ENCODE results near the gene RHBDL3.

DNA sequence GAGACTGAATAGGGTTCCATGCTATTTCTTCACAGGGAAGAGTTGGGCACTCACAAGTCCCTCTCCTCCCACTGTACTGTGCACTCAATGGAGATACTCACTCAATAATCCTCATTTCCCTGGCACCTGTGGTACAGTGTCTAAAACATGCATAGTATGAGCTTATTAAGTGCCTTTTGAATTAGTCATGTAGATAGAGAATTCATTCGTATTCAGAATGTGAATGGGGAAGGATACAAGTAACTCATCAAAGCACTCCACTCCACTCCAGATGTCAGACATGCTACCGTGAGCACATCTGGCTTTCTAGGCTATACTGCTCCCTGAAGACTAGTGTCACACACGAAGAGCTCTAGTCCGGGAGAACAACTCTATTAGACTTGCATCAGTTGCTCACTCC, 70.1 kb downstream of the RHBDL3 start:
- TF ChIP-seq EZH2 (IDR thresholded peaks at IDR 0.05; ENCODE audit: borderline replicate concordance, low read depth, low read length, severe bottlenecking) = no peak
- TF ChIP-seq, protein P1, sequence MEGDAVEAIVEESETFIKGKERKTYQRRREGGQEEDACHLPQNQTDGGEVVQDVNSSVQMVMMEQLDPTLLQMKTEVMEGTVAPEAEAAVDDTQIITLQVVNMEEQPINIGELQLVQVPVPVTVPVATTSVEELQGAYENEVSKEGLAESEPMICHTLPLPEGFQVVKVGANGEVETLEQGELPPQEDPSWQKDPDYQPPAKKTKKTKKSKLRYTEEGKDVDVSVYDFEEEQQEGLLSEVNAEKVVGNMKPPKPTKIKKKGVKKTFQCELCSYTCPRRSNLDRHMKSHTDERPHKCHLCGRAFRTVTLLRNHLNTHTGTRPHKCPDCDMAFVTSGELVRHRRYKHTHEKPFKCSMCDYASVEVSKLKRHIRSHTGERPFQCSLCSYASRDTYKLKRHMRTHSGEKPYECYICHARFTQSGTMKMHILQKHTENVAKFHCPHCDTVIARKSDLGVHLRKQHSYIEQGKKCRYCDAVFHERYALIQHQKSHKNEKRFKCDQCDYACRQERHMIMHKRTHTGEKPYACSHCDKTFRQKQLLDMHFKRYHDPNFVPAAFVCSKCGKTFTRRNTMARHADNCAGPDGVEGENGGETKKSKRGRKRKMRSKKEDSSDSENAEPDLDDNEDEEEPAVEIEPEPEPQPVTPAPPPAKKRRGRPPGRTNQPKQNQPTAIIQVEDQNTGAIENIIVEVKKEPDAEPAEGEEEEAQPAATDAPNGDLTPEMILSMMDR (IDR thresholded peaks at IDR 0.05; ENCODE audit: borderline replicate concordance, extremely low read depth, low read length, poor library complexity, severe bottlenecking) = no peak

All from DND-41 (cell line).